Stimulated activated naive CD8-positive, alpha-beta T cell treated with anti-CD3 and anti-CD28 coated beads, Interleukin-15, Interleukin-2, amounts not matched to agents 100 ng/mL and 50 ng/mL, for 24 hours (primary cell): Measurements from ENCODE around the gene BASP1.
A peak's percentile ranks its signal among the peaks of the same experiment; 100 is the strongest.

Source experiments
- H3K27ac Mint-ChIP-seq: one replicate; pipeline ENCODE4 v1.8.0; 2021; ENCODE audit warnings: mild to moderate bottlenecking, mixed read lengths
- H3K27me3 Mint-ChIP-seq: one replicate; pipeline ENCODE4 v1.8.0; 2021; ENCODE audit warnings: mixed read lengths
- H3K36me3 Mint-ChIP-seq: one replicate; pipeline ENCODE4 v1.8.0; 2021; ENCODE audit warnings: low read depth, mixed read lengths
- H3K4me1 Mint-ChIP-seq: one replicate; pipeline ENCODE4 v1.8.0; 2021; ENCODE audit warnings: low read depth, mixed read lengths
- H3K4me3 Mint-ChIP-seq: one replicate; pipeline ENCODE4 v1.8.0; 2021; ENCODE audit warnings: mild to moderate bottlenecking, mixed read lengths
- H3K9me3 Mint-ChIP-seq: one replicate; pipeline ENCODE4 v1.8.0; 2021; ENCODE audit warnings: mixed read lengths

Gene BASP1

DNA sequence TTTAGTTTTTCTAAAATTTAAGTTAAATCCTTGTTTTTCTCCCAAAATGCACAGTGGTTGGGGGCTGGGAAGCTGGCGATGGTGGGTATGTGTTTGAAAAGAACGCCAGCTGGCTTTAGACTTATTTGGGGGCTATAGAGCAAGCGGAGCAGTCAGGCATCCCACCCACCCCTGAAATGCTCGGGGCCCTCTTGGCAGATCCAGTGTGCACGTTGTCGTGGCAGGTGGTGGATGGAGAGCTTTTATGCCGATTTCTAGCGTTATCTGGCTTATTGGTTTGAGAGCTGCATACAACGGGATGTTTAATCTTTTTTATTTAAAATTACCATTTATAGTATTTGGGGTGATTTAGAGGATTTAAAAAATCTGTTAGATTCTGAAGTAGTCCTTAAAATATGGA is 8.1 kb downstream of the BASP1 start:
- H3K27ac Mint-ChIP-seq, result no peak overlapping the region
- H3K4me1 Mint-ChIP-seq, result peaks cover 13% of the 10 kb centered on the region
- no peak overlapping the region for H3K4me3 Mint-ChIP-seq
- H3K27me3 Mint-ChIP-seq, result peaks cover 31% of the 10 kb centered on the region
- H3K36me3 Mint-ChIP-seq, result no peaks in the 10 kb centered on the region
- no peaks in the 10 kb centered on the region for H3K9me3 Mint-ChIP-seq

- Mint-ChIP-seq H3K36me3 (no peaks in the 10 kb centered on the region), H3K27ac (peak overlapping the region; percentile 4), H3K4me1 (peaks cover 13% of the 10 kb centered on the region), H3K27me3 (peaks cover 20% of the 10 kb centered on the region), H3K4me3 (no peak overlapping the region), H3K9me3 (no peaks in the 10 kb centered on the region)
These were observed 10.4 kb downstream of the BASP1 start for GRCh38 chr5:17227868-17228267.

- Mint-ChIP-seq H3K27ac (peak overlapping the region; percentile 46), H3K27me3 (peaks cover 12% of the 10 kb centered on the region), H3K4me3 (peak overlapping the region; percentile 12), H3K36me3 (no peaks in the 10 kb centered on the region), H3K9me3 (no peaks in the 10 kb centered on the region), H3K4me1 (peaks cover 11% of the 10 kb centered on the region)
These were observed 11.4 kb downstream of the BASP1 start for GRCh38 chr5:17228821-17229291.

DNA sequence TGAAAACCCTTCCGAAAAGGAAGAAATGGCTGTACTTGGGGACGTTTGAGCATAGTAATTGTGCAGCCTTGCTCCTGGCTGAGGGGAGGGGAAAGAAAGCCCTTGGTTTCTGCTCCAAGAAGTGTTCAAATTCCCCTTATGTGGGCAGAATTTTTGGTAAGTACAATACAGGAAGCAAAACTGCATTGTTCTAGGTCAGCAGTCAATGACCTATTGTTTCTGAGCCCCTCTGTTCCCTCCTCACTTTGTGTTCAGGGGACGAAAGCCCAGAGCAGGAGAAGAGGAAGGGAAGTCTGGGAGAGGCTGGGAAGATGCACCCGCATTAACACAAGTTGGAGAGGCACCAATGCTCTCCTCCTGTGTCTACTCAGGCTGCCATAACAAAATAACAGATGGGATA is 11.9 kb downstream of the BASP1 start:
- H3K27me3 Mint-ChIP-seq, result peaks cover 7% of the 10 kb centered on the region
- peak overlapping the region; percentile 46 for H3K27ac Mint-ChIP-seq
- no peaks in the 10 kb centered on the region for H3K36me3 Mint-ChIP-seq
- no peaks in the 10 kb centered on the region for H3K9me3 Mint-ChIP-seq
- H3K4me3 Mint-ChIP-seq, result peak overlapping the region; percentile 12
- peaks cover 10% of the 10 kb centered on the region for H3K4me1 Mint-ChIP-seq

- Mint-ChIP-seq H3K4me1 (peaks cover 12% of the 10 kb centered on the region), H3K9me3 (no peaks in the 10 kb centered on the region), H3K36me3 (no peaks in the 10 kb centered on the region), H3K27me3 (peaks cover 4% of the 10 kb centered on the region), H3K27ac (peak overlapping the region; percentile 9), H3K4me3 (no peak overlapping the region)
These were observed 12.8 kb downstream of the BASP1 start for GRCh38 chr5:17230191-17230590.

- H3K36me3 Mint-ChIP-seq, result no peaks in the 10 kb centered on the region
- no peak overlapping the region for H3K4me3 Mint-ChIP-seq
- no peaks in the 10 kb centered on the region for H3K9me3 Mint-ChIP-seq
- peaks cover 4% of the 10 kb centered on the region for H3K27me3 Mint-ChIP-seq
- H3K4me1 Mint-ChIP-seq, result peaks cover 11% of the 10 kb centered on the region
- no peak overlapping the region for H3K27ac Mint-ChIP-seq
These were observed 13.5 kb downstream of the BASP1 start for GRCh38 chr5:17230808-17231525.

- no peak overlapping the region for H3K27ac Mint-ChIP-seq
- no peaks in the 10 kb centered on the region for H3K27me3 Mint-ChIP-seq
- peaks cover 8% of the 10 kb centered on the region for H3K4me1 Mint-ChIP-seq
- H3K36me3 Mint-ChIP-seq, result no peaks in the 10 kb centered on the region
- no peak overlapping the region for H3K4me3 Mint-ChIP-seq
- no peaks in the 10 kb centered on the region for H3K9me3 Mint-ChIP-seq
These were observed 15.0 kb downstream of the BASP1 start for GRCh38 chr5:17232405-17232804.

DNA sequence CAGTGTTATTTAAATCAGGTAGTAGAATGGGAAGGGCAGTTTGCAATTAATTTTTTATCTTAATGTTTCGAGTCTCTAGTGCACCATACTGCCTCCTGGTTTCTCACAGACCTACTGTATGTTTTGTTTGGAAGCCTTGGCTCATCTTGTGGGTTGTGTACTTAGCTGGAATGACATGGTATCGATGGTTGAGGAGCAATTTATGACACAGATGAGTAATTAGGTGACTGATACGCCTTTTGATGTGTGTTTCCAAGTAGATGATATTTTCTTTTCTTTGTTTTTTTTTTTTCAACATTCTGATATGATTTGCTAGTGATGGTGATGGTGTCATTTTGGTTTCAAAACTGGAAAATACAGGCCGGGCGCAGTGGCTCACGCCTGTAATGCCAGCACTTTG is 16.1 kb downstream of the BASP1 start:
- Mint-ChIP-seq H3K4me3 (no peak overlapping the region), H3K27me3 (no peaks in the 10 kb centered on the region), H3K9me3 (peaks cover 5% of the 10 kb centered on the region), H3K4me1 (peaks cover 4% of the 10 kb centered on the region), H3K36me3 (no peaks in the 10 kb centered on the region), H3K27ac (no peak overlapping the region)

GRCh38 chr5:17234374-17234773 is 16.9 kb downstream of the BASP1 start:
- Mint-ChIP-seq H3K4me1 (peaks cover 4% of the 10 kb centered on the region), H3K36me3 (no peaks in the 10 kb centered on the region), H3K4me3 (no peak overlapping the region), H3K27ac (no peak overlapping the region), H3K27me3 (no peaks in the 10 kb centered on the region), H3K9me3 (peaks cover 7% of the 10 kb centered on the region)

GRCh38 chr5:17235731-17236330 is 18.4 kb downstream of the BASP1 start:
- H3K27me3 Mint-ChIP-seq, result no peaks in the 10 kb centered on the region

GRCh38 chr5:17238521-17239041 is 21.1 kb downstream of the BASP1 start:
- Mint-ChIP-seq H3K27me3 (no peaks in the 10 kb centered on the region), H3K27ac (no peak overlapping the region), H3K4me3 (no peak overlapping the region), H3K9me3 (peaks cover 7% of the 10 kb centered on the region), H3K36me3 (no peaks in the 10 kb centered on the region), H3K4me1 (peaks cover 4% of the 10 kb centered on the region)

More at GRCh38 chr5:17235731-17236330, 18.4 kb downstream of the BASP1 start:
- Mint-ChIP-seq H3K27ac (no peak overlapping the region), H3K4me1 (peaks cover 4% of the 10 kb centered on the region), H3K36me3 (no peaks in the 10 kb centered on the region), H3K9me3 (peaks cover 7% of the 10 kb centered on the region), H3K4me3 (no peak overlapping the region)

GRCh38 chr5:17239953-17240352 is 22.5 kb downstream of the BASP1 start:
- no peaks in the 10 kb centered on the region for H3K36me3 Mint-ChIP-seq
- no peak overlapping the region for H3K27ac Mint-ChIP-seq
- no peaks in the 10 kb centered on the region for H3K4me1 Mint-ChIP-seq
- H3K4me3 Mint-ChIP-seq, result no peak overlapping the region
- H3K27me3 Mint-ChIP-seq, result no peaks in the 10 kb centered on the region
- H3K9me3 Mint-ChIP-seq, result peaks cover 7% of the 10 kb centered on the region

GRCh38 chr5:17240487-17240886 is 23.1 kb downstream of the BASP1 start:
- Mint-ChIP-seq H3K27me3 (no peaks in the 10 kb centered on the region), H3K4me1 (no peaks in the 10 kb centered on the region), H3K9me3 (peaks cover 7% of the 10 kb centered on the region), H3K4me3 (no peak overlapping the region), H3K27ac (no peak overlapping the region), H3K36me3 (no peaks in the 10 kb centered on the region)

DNA sequence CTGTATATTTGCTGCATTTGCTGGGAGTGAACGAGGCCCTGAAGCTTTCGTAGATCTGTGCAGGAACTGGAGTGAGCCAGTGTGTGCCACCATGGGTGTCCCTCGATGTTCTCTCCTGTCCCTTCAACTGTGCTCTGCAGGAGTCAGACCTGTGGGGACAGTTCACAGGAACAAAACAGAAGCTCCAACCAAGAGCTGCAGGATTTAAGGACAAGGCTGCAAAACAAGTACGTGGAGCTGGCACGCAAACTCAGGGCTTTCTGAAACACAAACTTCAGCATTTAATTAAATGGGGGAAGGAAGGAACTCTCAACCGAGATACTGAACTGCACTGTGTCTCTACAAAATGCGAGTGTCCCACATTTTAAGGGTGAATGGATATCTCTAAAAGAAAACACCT is 24.2 kb downstream of the BASP1 start:
- no peak overlapping the region for H3K4me3 Mint-ChIP-seq
- H3K27ac Mint-ChIP-seq, result no peak overlapping the region
- no peaks in the 10 kb centered on the region for H3K27me3 Mint-ChIP-seq
- peaks cover 7% of the 10 kb centered on the region for H3K9me3 Mint-ChIP-seq
- H3K36me3 Mint-ChIP-seq, result no peaks in the 10 kb centered on the region
- H3K4me1 Mint-ChIP-seq, result no peaks in the 10 kb centered on the region

GRCh38 chr5:17243287-17244063 is 26.0 kb downstream of the BASP1 start:
- Mint-ChIP-seq H3K9me3 (peaks cover 2% of the 10 kb centered on the region), H3K27me3 (no peaks in the 10 kb centered on the region), H3K27ac (no peak overlapping the region), H3K4me1 (no peaks in the 10 kb centered on the region), H3K36me3 (no peaks in the 10 kb centered on the region), H3K4me3 (no peak overlapping the region)
